Germinal center (tissue), 1 donor: ENCODE measurements around the gene EIF5A.

ENCODE experiments used
- DNase-seq: peaks from one replicate; pipeline ENCODE4 v3.0.0; 2012; ENCODE audit warnings: mixed read lengths, low spot score

The EIF5A gene

GRCh38 chr17:7355573-7355972, 48.1 kb downstream of the EIF5A start:
- DNase-seq = no peak

DNA sequence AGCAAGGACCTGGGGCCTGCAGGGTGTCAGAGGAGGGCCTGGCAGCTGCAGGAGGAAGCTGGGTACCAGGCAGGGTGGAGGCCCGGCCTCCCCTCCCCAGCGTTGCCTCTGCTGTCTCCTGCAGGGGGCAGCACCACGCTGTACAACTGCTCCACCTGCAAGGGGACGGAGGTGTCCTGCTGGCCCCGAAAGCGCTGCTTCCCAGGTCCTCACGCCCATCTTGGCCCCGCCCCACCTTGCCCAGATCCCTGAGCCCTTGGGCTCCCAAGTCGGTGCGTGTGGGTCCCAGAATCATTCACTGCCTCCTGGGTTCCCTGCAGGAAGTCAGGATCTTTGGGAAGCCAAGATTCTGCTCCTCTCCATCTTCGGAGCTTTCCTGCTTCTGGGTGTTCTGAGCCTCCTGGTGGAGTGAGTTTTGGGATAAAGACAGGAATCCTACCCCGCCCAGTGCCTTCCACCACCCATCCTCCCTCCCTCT, 48.7 kb downstream of the EIF5A start:
- DNase-seq = peak; percentile 86

DNA sequence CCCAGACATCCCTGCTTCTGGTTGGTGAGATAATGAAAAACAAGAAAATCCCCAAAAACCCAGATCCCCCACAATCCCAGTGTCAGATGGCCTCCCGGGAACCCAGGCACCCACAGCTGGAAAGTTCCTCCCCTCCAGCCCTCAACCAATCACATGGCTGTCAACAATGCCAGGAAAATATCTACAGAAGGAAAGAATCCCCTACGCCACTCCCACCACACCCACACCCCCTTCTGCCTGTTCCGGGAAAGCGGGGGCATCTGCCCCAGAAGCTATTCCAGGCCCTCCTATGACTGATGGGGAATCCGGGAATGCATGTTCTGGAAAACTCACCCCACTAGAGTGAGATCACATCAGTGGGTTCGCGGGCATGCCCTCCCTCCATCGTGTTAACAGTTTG, 49.3 kb downstream of the EIF5A start:
- DNase-seq = no peak

- DNase-seq = no peak
These were observed 50.0 kb downstream of the EIF5A start for GRCh38 chr17:7357381-7357780.

DNA sequence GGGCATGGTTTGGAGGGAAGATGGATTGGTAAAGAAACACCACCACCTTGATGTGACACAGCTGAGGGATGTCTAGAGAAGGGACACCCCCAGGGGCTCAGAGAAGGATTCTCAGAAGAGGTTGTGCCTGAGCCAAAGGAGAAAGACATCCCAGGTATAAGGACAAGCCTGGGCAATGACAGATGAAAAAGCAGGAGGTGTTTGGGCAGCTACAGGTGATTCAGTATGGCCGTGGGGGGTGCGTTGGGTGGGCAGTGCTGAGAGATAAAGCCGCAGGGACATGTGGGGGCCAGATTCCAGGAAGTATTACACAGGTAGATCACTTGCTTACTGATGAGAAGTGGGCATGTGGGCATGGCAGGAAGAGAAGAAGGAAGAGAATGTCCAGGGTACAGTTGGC, 54.5 kb downstream of the EIF5A start:
- no peak for DNase-seq
